Lower lobe of right lung (tissue), 2 donors: ENCODE data around the gene EFHD2. TPM values are rescaled to one million over a fixed set of nuclear protein-coding genes. Genes with fewer than 3 reads are reported as not detected.

Experiments
- ATAC-seq, 2 donors: fragments of 200-7000 bp; cut with Tn5 transposase; one replicate each; pipeline ENCODE4 v1.9.1; 2020 to 2022; ENCODE audit warnings: mild to moderate bottlenecking in 2 of 2, moderate library complexity in 2 of 2
- DNase-seq: peaks from one replicate; pipeline ENCODE4 v3.0.0-alpha.2; 2020
- H3K27ac ChIP-seq: fragments of 200-600 bp; one replicate; pipeline ENCODE4 v1.8.0; 2022
- H3K27me3 ChIP-seq: fragments of 200-600 bp; one replicate; pipeline ENCODE4 v1.8.0; 2022; ENCODE audit warnings: low read depth
- H3K36me3 ChIP-seq: fragments of 200-600 bp; one replicate; pipeline ENCODE4 v1.8.0; 2022; ENCODE audit warnings: mild to moderate bottlenecking
- H3K4me1 ChIP-seq: fragments of 200-600 bp; one replicate; pipeline ENCODE4 v1.8.0; 2022
- H3K4me3 ChIP-seq: fragments of 200-600 bp; one replicate; pipeline ENCODE4 v1.8.0; 2022; ENCODE audit warnings: mild to moderate bottlenecking
- H3K9me3 ChIP-seq: fragments of 200-600 bp; one replicate; pipeline ENCODE4 v1.8.0; 2022
- intact Hi-C: fragments of 100-400 bp; cut with DNase I; formaldehyde crosslinking; loops from one replicate; pipeline ENCODE4 v1.11.0; 2022
- total RNA-seq: library from RNA; stranded (reverse); fragmentation: NEBNext Ultra II Directional; extraction: Animal tissue kit (Norgen Biotek cat#: 25700); gene quantifications from one replicate; pipeline ENCODE4 v1.2.1, GENCODE V29; 2021
- TF ChIP-seq, protein P1 (sequence below): fragments of 200-600 bp; IDR thresholded peaks from one replicate; pipeline ENCODE4 v1.8.0; 2022; ENCODE audit warnings: antibody characterized with exemption, mild to moderate bottlenecking
- donor health status: DM: no; HTN: yes; CAD: no; lungs with severe emphysema.

Gene EFHD2
- total RNA-seq, 1 donor from 2014 or later, result 100 TPM

DNA sequence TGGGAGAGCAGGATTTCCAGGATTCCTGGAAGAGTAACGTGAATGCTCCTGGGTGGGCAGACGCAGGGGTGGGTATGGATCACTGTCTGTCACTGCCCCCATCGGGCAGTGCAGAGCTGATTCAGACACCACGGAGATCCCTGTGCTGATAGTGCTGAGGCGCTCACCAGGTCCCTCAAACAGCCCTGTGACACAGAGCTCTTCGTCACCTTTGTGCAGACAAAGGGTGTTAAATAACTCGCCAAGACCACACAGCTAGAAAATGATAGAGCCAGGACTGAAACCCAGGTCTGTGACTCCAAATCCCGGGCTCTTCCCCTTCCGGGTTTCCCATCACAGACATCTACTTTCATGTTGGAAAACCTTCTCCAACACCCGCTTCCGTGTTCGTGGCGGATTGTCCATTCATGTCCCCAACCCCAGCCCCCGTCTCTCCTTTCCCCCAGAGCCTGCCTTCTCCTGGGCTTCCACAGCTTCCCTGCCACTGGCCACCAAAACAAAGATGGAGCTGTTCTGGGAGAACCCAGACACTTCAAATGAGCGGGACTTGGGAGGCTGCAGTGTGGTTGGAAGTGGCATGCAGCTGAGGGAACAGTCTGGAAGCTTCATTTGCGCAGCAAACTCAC is 2.6 kb downstream of the EFHD2 start:
- H3K27me3 ChIP-seq, result no peaks in the 10 kb centered on the region
- intact Hi-C loops, result no loop called here
- H3K4me3 ChIP-seq, result peak overlapping the region; percentile 86
- peaks cover 11% of the 10 kb centered on the region for H3K36me3 ChIP-seq
- TF ChIP-seq, protein P1, sequence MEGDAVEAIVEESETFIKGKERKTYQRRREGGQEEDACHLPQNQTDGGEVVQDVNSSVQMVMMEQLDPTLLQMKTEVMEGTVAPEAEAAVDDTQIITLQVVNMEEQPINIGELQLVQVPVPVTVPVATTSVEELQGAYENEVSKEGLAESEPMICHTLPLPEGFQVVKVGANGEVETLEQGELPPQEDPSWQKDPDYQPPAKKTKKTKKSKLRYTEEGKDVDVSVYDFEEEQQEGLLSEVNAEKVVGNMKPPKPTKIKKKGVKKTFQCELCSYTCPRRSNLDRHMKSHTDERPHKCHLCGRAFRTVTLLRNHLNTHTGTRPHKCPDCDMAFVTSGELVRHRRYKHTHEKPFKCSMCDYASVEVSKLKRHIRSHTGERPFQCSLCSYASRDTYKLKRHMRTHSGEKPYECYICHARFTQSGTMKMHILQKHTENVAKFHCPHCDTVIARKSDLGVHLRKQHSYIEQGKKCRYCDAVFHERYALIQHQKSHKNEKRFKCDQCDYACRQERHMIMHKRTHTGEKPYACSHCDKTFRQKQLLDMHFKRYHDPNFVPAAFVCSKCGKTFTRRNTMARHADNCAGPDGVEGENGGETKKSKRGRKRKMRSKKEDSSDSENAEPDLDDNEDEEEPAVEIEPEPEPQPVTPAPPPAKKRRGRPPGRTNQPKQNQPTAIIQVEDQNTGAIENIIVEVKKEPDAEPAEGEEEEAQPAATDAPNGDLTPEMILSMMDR, result no peak
- peak overlapping the region; percentile 84 for H3K27ac ChIP-seq
- H3K4me1 ChIP-seq, result peaks cover 61% of the 10 kb centered on the region
- DNase-seq (no peak), ATAC-seq (no peak)
- H3K9me3 ChIP-seq, result no peaks in the 10 kb centered on the region

DNA sequence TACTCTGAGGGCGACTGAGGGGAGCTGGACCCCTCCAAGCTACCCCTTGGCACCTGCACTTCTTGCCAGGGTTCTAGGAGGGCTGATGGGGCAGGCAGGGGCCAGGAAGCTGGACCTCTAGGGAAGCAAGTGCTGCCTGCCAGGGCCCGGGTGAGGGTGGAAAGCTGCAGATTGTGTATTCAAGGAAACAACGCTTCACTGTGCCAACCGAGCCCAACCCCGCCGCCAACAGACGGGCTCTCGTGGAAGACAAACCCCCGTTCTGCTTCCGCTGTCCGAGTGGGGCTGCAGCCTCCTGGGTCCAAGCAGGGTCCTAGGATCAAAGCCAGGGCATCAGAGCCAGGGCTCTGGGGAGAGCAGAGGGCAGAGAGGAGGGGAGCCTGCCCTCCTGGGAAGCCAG is 3.2 kb downstream of the EFHD2 start:
- no peak for ATAC-seq
- peak overlapping the region; percentile 84 for H3K27ac ChIP-seq
- H3K4me3 ChIP-seq, result peak overlapping the region; percentile 86
- intact Hi-C loops, result no loop called here
- H3K9me3 ChIP-seq, result no peaks in the 10 kb centered on the region
- peaks cover 11% of the 10 kb centered on the region for H3K36me3 ChIP-seq
- no peak for DNase-seq
- H3K27me3 ChIP-seq, result no peaks in the 10 kb centered on the region
- TF ChIP-seq, protein P1, result no peak
- peaks cover 66% of the 10 kb centered on the region for H3K4me1 ChIP-seq

DNA sequence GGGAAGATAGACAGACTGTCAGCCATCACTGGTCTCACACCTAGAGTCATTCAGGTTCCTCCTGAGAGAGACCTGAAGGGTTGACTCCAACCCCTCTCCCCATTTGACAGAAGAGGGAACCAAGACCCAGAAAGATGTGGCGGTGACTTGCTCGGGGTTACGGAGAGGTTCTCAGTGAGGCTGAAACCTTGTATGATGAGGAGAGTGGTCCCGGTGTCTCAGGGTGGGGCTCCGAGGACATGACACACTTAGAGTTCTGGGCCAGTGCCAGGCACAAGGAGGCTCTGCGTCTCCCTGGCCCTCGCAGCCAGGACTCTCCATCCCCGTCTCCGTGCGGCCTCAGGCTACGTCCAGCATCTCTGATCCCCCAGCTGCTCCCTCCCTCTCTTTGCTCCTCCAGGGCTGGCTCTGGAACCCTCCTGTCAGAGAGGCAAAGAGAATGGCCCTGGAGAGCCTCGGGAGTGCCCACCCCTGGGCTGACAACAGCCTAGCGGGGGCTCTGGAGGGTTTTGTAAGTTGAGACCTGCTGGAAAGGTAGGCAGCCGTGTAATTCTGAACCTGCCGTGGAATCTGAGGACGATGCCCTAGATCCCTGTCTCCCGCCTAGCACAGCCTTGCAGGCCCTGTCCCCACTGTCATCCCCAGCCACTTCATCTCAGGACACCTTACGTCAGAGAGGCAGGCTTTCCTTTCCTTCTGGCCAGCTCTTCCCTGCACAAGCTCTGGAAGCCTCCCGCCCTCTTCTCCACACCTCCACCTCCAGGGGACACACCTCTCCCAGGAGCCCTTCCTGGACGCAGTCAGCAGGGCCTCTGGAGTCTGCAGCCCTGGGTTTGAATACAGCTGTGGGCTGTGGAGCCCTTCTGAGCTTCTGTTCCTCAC is 4.1 kb downstream of the EFHD2 start:
- H3K4me3 ChIP-seq, result no peak overlapping the region
- no peak for DNase-seq
- H3K4me1 ChIP-seq, result peaks cover 73% of the 10 kb centered on the region

DNA sequence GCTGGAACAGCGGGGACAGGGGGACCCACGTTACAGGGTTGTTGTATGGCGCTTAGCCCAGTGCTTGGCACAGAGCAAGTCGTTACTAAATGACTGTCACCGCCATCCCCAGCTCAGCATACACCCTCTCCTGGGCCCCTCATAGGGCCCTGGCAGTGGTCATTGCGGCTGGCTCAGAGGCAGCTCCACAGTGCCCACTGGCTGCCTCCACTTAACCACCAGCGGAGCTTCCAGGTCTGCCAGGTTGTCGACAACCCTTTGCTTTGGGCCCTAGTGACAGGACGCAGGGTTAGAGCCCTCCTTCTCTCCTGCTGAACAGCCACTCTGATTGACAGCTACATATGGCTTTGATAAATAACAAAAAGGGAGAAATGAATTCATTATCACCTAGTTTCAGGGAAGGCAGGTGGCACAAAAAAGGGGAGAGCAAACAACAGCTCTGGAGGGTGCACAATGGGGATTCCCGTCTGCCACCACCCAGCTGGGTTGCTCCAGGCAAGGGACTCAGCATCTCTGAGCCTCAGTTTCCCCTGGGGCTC is 4.8 kb downstream of the EFHD2 start:
- intact Hi-C loops, result no loop called here
- Histone ChIP-seq H3K27me3 (no peaks in the 10 kb centered on the region), H3K27ac (peak overlapping the region; percentile 73), H3K9me3 (no peaks in the 10 kb centered on the region), H3K4me3 (no peak overlapping the region), H3K4me1 (peaks cover 75% of the 10 kb centered on the region), H3K36me3 (peaks cover 11% of the 10 kb centered on the region)
- no peak for DNase-seq
- no peak for ATAC-seq
- TF ChIP-seq, protein P1, result no peak

More for the DNA sequence above, 4.1 kb downstream of the EFHD2 start:
- H3K27me3 ChIP-seq, result no peaks in the 10 kb centered on the region
- TF ChIP-seq, protein P1, result no peak
- peaks cover 11% of the 10 kb centered on the region for H3K36me3 ChIP-seq
- no peak overlapping the region for H3K27ac ChIP-seq
- no peaks in the 10 kb centered on the region for H3K9me3 ChIP-seq
- no peak for ATAC-seq
- intact Hi-C loops, result no loop called here

DNA sequence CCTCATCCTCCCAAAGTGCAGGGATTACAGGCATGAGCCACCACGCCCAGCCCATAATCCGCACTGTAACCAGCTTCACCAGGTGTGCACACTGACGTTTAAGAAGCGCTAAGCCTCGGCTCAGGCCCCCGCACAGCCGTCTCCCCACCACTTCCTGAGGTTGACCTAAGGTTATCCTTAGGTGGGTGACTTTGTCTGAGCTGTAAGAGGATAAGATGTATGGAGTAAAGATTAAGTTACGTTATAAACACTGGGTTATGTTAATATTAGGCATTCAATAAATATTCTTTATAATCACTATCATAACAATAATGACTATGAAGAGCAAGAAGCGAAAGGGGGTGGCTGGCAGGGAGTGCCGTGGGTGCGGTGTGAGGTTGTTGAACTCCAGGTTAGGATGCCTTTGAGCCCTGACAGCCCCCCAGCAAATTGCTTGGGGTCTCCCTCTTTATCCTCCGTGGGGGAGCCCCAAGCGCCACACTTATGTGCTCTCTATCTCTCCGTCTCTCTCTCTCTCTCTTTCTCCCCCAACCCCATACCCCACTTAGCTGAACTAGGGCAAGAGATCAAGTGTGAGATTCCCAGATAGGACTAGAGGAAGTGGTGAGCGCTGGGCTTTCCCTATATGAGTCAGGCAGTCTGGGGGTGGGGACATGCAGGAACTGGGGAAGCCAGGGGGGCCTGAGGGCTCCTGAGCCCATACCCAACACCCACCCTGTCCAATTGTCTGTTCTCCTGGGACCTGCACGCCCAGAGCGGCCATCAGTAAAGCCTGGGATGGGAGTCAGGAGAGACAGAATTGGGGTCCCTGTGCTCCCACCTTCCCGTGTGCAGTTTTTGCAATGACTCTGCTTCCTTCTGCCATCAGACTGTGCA is 7.6 kb downstream of the EFHD2 start:
- H3K27me3 ChIP-seq, result no peaks in the 10 kb centered on the region
- H3K27ac ChIP-seq, result peak overlapping the region; percentile 73
- DNase-seq (peak; percentile 66), ATAC-seq (peak; percentile 62 to 63)
- TF ChIP-seq, protein P1, result no peak
- no peaks in the 10 kb centered on the region for H3K9me3 ChIP-seq
- intact Hi-C loops, result no loop called here
- peak overlapping the region; percentile 19 for H3K4me3 ChIP-seq
- peaks cover 11% of the 10 kb centered on the region for H3K36me3 ChIP-seq
- H3K4me1 ChIP-seq, result peaks cover 93% of the 10 kb centered on the region
